Uterus (tissue), 4 donors: Measurements from ENCODE around the gene RNF168. TPM values are rescaled to one million over a fixed set of nuclear protein-coding genes. Genes with fewer than 3 reads are reported as not detected.
"Not testable (repeated sequence)": the region's sequence is repeated elsewhere in the genome, so short reads cannot be mapped to it uniquely, and the experiment has no call there.

Source experiments
- DNase-seq, 2 donors: peaks; one replicate each; pipeline ENCODE4 v3.0.0-alpha.2; 2019 to 2020
- H3K27ac ChIP-seq, 2 donors: fragments of 200-600 bp; sonication (generic); 1 replicate in 1 of 2; 2 replicates in 1 of 2; pipeline ENCODE4 v1.5.1; 2016 to 2018
- H3K27me3 ChIP-seq, 2 donors: fragments of 200-600 bp; sonication (generic); one replicate each; pipeline ENCODE4 v1.5.1; 2018 to 2019; ENCODE audit warnings: control low read depth in 1 of 2
- H3K36me3 ChIP-seq, 2 donors: fragments of 200-600 bp; sonication (generic); one replicate each; pipeline ENCODE4 v1.5.1; 2019; ENCODE audit warnings: control low read depth in 1 of 2
- H3K4me1 ChIP-seq, 2 donors: fragments of 200-600 bp; sonication (generic); one replicate each; pipeline ENCODE4 v1.5.1; 2018 to 2019; ENCODE audit warnings: control low read depth in 1 of 2
- H3K4me3 ChIP-seq, 2 donors: fragments of 200-600 bp; sonication (generic); 1 replicate in 1 of 2; 2 replicates in 1 of 2; pipeline ENCODE4 v1.5.1; 2018 to 2019; ENCODE audit warnings: mild to moderate bottlenecking in 1 of 2
- H3K9me3 ChIP-seq, 2 donors: fragments of 200-600 bp; sonication (generic); one replicate each; pipeline ENCODE4 v1.5.1; 2019; ENCODE audit warnings: control low read depth in 1 of 2
- CTCF ChIP-seq, 4 experiments: fragments of 200-600 bp in 2 of 4; fragments of 450-650 bp in 2 of 4; sonication (generic) in 2 of 4; IDR thresholded peaks; one replicate each; pipeline ENCODE4 v1.5.1; 2016 to 2019; ENCODE audit warnings: antibody characterized with exemption in 4 of 4, mild to moderate bottlenecking in 2 of 4, moderate library complexity in 1 of 4
- POLR2A ChIP-seq, 2 donors: fragments of 450-650 bp; IDR thresholded peaks; one replicate each; pipeline ENCODE4 v1.6.1; 2016; ENCODE audit warnings: antibody characterized with exemption in 2 of 2, mild to moderate bottlenecking in 1 of 2, moderate library complexity in 1 of 2
- intact Hi-C: fragments of 100-400 bp; cut with DNase I; formaldehyde crosslinking; loops from one replicate; pipeline ENCODE4 v1.15.1; 2023; ENCODE audit warnings: low total_unique reads
- total RNA-seq, 4 donors: library from RNA; depleted of rRNA in 3 of 4; stranded (reverse); fragments of >200 nt in 3 of 4; gene quantifications; one replicate each; pipeline versions ENCODE4 v1.1.0 to v1.2.4, GENCODE V29; 2014 to 2023
- donor health status: DM: yes; HTN: yes; CAD: no.

The RNF168 gene
- total RNA-seq, 4 donors from 2014 or later = 9.4 to 35.2 (median 18.6) TPM

GRCh38 chr3:196458063-196458462 is 45.5 kb downstream of the RNF168 start:
- H3K27me3 ChIP-seq = no peaks in the 10 kb centered on the region
- TF ChIP-seq POLR2A (IDR thresholded peaks at IDR 0.05) (no peak), CTCF (IDR thresholded peaks at IDR 0.05) (no peak)
- H3K4me3 ChIP-seq = no peak overlapping the region
- H3K4me1 ChIP-seq = no peaks in the 10 kb centered on the region
- intact Hi-C loops = no loop called here
- H3K9me3 ChIP-seq = no peaks in the 10 kb centered on the region
- no peaks in the 10 kb centered on the region for H3K36me3 ChIP-seq
- no peak overlapping the region for H3K27ac ChIP-seq
- no peak for DNase-seq

- DNase-seq, H3K27ac ChIP-seq, intact Hi-C loops, H3K4me1 ChIP-seq, H3K9me3 ChIP-seq, H3K27me3 ChIP-seq, H3K4me3 ChIP-seq, H3K36me3 ChIP-seq: not testable (repeated sequence)
Observed at GRCh38 chr3:196457470-196457869, 46.1 kb downstream of the RNF168 start.

- intact Hi-C loops = no loop called here
- Histone ChIP-seq H3K27ac (no peak overlapping the region), H3K27me3 (no peaks in the 10 kb centered on the region), H3K4me3 (no peak overlapping the region), H3K9me3 (no peaks in the 10 kb centered on the region), H3K36me3 (no peaks in the 10 kb centered on the region), H3K4me1 (no peaks in the 10 kb centered on the region)
- DNase-seq = no peak
- no peak for TF ChIP-seq POLR2A (IDR thresholded peaks at IDR 0.05)
- no peak for TF ChIP-seq CTCF (IDR thresholded peaks at IDR 0.05)
Observed at GRCh38 chr3:196454935-196455334, 48.6 kb downstream of the RNF168 start.

- H3K27me3 ChIP-seq, H3K27ac ChIP-seq, H3K36me3 ChIP-seq, H3K4me1 ChIP-seq, DNase-seq, intact Hi-C loops, H3K9me3 ChIP-seq, H3K4me3 ChIP-seq: not testable (repeated sequence)
Observed at GRCh38 chr3:196445391-196445790, 58.2 kb downstream of the RNF168 start.

- H3K27ac ChIP-seq = no peak overlapping the region
- TF ChIP-seq CTCF (IDR thresholded peaks at IDR 0.05) (no peak), POLR2A (IDR thresholded peaks at IDR 0.05) (no peak)
- no peak for DNase-seq
- no peak overlapping the region for H3K4me3 ChIP-seq
- no peaks in the 10 kb centered on the region for H3K9me3 ChIP-seq
- no peaks in the 10 kb centered on the region for H3K36me3 ChIP-seq
- no peaks in the 10 kb centered on the region for H3K27me3 ChIP-seq
- intact Hi-C loops = no loop called here
- no peaks in the 10 kb centered on the region for H3K4me1 ChIP-seq
Observed at GRCh38 chr3:196444500-196444894, 59.1 kb downstream of the RNF168 start.

GRCh38 chr3:196440696-196441095 is 62.9 kb downstream of the RNF168 start:
- Histone ChIP-seq H3K36me3 (no peaks in the 10 kb centered on the region), H3K4me3 (no peak overlapping the region), H3K4me1 (no peaks in the 10 kb centered on the region), H3K27ac (no peak overlapping the region), H3K9me3 (no peaks in the 10 kb centered on the region), H3K27me3 (no peaks in the 10 kb centered on the region)
- intact Hi-C loops = no loop called here
- TF ChIP-seq POLR2A (IDR thresholded peaks at IDR 0.05) (no peak), CTCF (IDR thresholded peaks at IDR 0.05) (no peak)
- no peak for DNase-seq
